IPS-20b (cell line): Measurements from ENCODE around the gene CCDC85C.

Experiments used
- H3K27ac ChIP-seq: one replicate; pipeline ENCODE4 v1.5.1; 2013; ENCODE audit warnings: low read length
- H3K27me3 ChIP-seq: 2 replicates; pipeline ENCODE4 v1.6.1; 2013; ENCODE audit warnings: mild to moderate bottlenecking, low read length, inconsistent platforms; ENCODE audit not compliant: insufficient read depth
- H3K36me3 ChIP-seq: 2 replicates; pipeline ENCODE4 v1.6.1; 2013; ENCODE audit warnings: low read depth, mild to moderate bottlenecking, inconsistent platforms, low read length, moderate library complexity; ENCODE audit not compliant: insufficient read depth
- H3K4me1 ChIP-seq: 2 replicates; pipeline ENCODE4 v1.6.1; 2013; ENCODE audit warnings: mild to moderate bottlenecking, control low read depth, inconsistent platforms, low read length, moderate library complexity; ENCODE audit not compliant: insufficient read depth
- H3K4me3 ChIP-seq: 2 replicates; pipeline ENCODE4 v1.5.1; 2013; ENCODE audit warnings: mild to moderate bottlenecking, low read length, inconsistent platforms
- H3K9ac ChIP-seq: 2 replicates; pipeline ENCODE4 v1.6.1; 2013; ENCODE audit warnings: low read depth, mild to moderate bottlenecking, inconsistent platforms, low read length, moderate library complexity
- H3K9me3 ChIP-seq: 2 replicates; pipeline ENCODE4 v1.6.1; 2013; ENCODE audit warnings: mild to moderate bottlenecking, low read depth, low read length, inconsistent platforms; ENCODE audit not compliant: insufficient read depth

Gene CCDC85C

GRCh38 chr14:99612738-99613330, 8.8 kb upstream of the CCDC85C start:
- no peaks in the 10 kb centered on the region for H3K9me3 ChIP-seq
- no peak overlapping the region for H3K9ac ChIP-seq
- H3K27me3 ChIP-seq = no peaks in the 10 kb centered on the region
- H3K4me1 ChIP-seq = no peaks in the 10 kb centered on the region; the same call in 1 of the 2 replicates
- H3K36me3 ChIP-seq = no peaks in the 10 kb centered on the region
- H3K4me3 ChIP-seq = no peak overlapping the region
- no peak overlapping the region for H3K27ac ChIP-seq

GRCh38 chr14:99612071-99612737, 8.2 kb upstream of the CCDC85C start:
- Histone ChIP-seq H3K4me3 (no peak overlapping the region), H3K9ac (no peak overlapping the region), H3K27ac (no peak overlapping the region), H3K36me3 (no peaks in the 10 kb centered on the region), H3K9me3 (no peaks in the 10 kb centered on the region), H3K27me3 (no peaks in the 10 kb centered on the region), H3K4me1 (no peaks in the 10 kb centered on the region; the same call in 1 of the 2 replicates)

GRCh38 chr14:99611646-99612045, 7.6 kb upstream of the CCDC85C start:
- no peaks in the 10 kb centered on the region for H3K36me3 ChIP-seq
- H3K9me3 ChIP-seq = no peaks in the 10 kb centered on the region
- peaks cover 1% of the 10 kb centered on the region; the same call in 1 of the 2 replicates for H3K27me3 ChIP-seq
- no peaks in the 10 kb centered on the region; the same call in 1 of the 2 replicates for H3K4me1 ChIP-seq
- no peak overlapping the region for H3K4me3 ChIP-seq
- H3K27ac ChIP-seq = no peak overlapping the region
- H3K9ac ChIP-seq = no peak overlapping the region

- peaks cover 15% of the 10 kb centered on the region; the same call in 1 of the 2 replicates for H3K27me3 ChIP-seq
- no peak overlapping the region for H3K27ac ChIP-seq
- peaks cover 5% of the 10 kb centered on the region; the same call in 1 of the 2 replicates for H3K4me1 ChIP-seq
- H3K36me3 ChIP-seq = no peaks in the 10 kb centered on the region
- H3K4me3 ChIP-seq = no peak overlapping the region
- no peaks in the 10 kb centered on the region for H3K9me3 ChIP-seq
- no peak overlapping the region for H3K9ac ChIP-seq
Measured at GRCh38 chr14:99609245-99610170, 5.5 kb upstream of the CCDC85C start.

- Histone ChIP-seq H3K4me1 (peaks cover 5% of the 10 kb centered on the region; the same call in 1 of the 2 replicates), H3K27ac (no peak overlapping the region), H3K36me3 (no peaks in the 10 kb centered on the region), H3K4me3 (no peak overlapping the region), H3K9me3 (no peaks in the 10 kb centered on the region), H3K27me3 (peaks cover 16% of the 10 kb centered on the region; the same call in 1 of the 2 replicates), H3K9ac (no peak overlapping the region)
Measured at GRCh38 chr14:99608591-99608990, 4.6 kb upstream of the CCDC85C start.

GRCh38 chr14:99606359-99606758, 2.4 kb upstream of the CCDC85C start:
- Histone ChIP-seq H3K27ac (no peak overlapping the region), H3K9ac (no peak overlapping the region), H3K4me3 (no peak overlapping the region), H3K36me3 (no peaks in the 10 kb centered on the region), H3K9me3 (no peaks in the 10 kb centered on the region), H3K27me3 (peaks cover 38% of the 10 kb centered on the region), H3K4me1 (peaks cover 9% of the 10 kb centered on the region; the same call in 1 of the 2 replicates)

- H3K9ac ChIP-seq = peak overlapping the region; percentile 78; the same call in 1 of the 2 replicates
- no peaks in the 10 kb centered on the region for H3K9me3 ChIP-seq
- H3K27ac ChIP-seq = no peak overlapping the region
- peaks cover 40% of the 10 kb centered on the region for H3K27me3 ChIP-seq
- no peaks in the 10 kb centered on the region for H3K36me3 ChIP-seq
- H3K4me1 ChIP-seq = peaks cover 12% of the 10 kb centered on the region; the same call in 1 of the 2 replicates
- H3K4me3 ChIP-seq = peak overlapping the region; percentile 82
Measured at GRCh38 chr14:99605299-99605961, 1.4 kb upstream of the CCDC85C start.

- Histone ChIP-seq H3K4me3 (peak overlapping the region; percentile 82), H3K4me1 (peaks cover 12% of the 10 kb centered on the region; the same call in 1 of the 2 replicates), H3K27ac (peak overlapping the region; percentile 74), H3K9me3 (no peaks in the 10 kb centered on the region), H3K36me3 (no peaks in the 10 kb centered on the region), H3K27me3 (peaks cover 40% of the 10 kb centered on the region), H3K9ac (peak overlapping the region; percentile 78; the same call in 1 of the 2 replicates)
Measured at GRCh38 chr14:99604766-99605298, 825 bp upstream of the CCDC85C start.

GRCh38 chr14:99604278-99604765, 315 bp upstream of the CCDC85C start:
- peaks cover 12% of the 10 kb centered on the region; the same call in 1 of the 2 replicates for H3K4me1 ChIP-seq
- peaks cover 40% of the 10 kb centered on the region for H3K27me3 ChIP-seq
- no peaks in the 10 kb centered on the region for H3K36me3 ChIP-seq
- peak overlapping the region; percentile 82; the same call in 1 of the 2 replicates for H3K4me3 ChIP-seq
- H3K27ac ChIP-seq = peak overlapping the region; percentile 74
- H3K9me3 ChIP-seq = no peaks in the 10 kb centered on the region
- peak overlapping the region; percentile 78; the same call in 1 of the 2 replicates for H3K9ac ChIP-seq

- Histone ChIP-seq H3K27me3 (peaks cover 40% of the 10 kb centered on the region), H3K4me3 (peak overlapping the region; percentile 69)
Measured at GRCh38 chr14:99602788-99603415, 1.1 kb downstream of the CCDC85C start.

More at GRCh38 chr14:99602788-99603415, 1.1 kb downstream of the CCDC85C start:
- Histone ChIP-seq H3K9ac (0 out of 2 replicates have a peak overlapping the region, but pooled peaks have one; percentile 10), H3K4me1 (peaks cover 12% of the 10 kb centered on the region; the same call in 1 of the 2 replicates), H3K27ac (no peak overlapping the region), H3K9me3 (no peaks in the 10 kb centered on the region), H3K36me3 (no peaks in the 10 kb centered on the region)
